BE2C (cell line): ENCODE results near the gene ADGRG6.
"Not testable (repeated sequence)": the region's sequence is repeated elsewhere in the genome, so short reads cannot be mapped to it uniquely, and the experiment has no call there.

ENCODE experiments used
- DNase-seq: peaks from one replicate; pipeline ENCODE4 v3.0.0-alpha.2; 2020
- H3K27me3 ChIP-seq: fragments of 250-450 bp; sonication (Bioruptor Pico); 2 replicates; pipeline ENCODE4 v1.5.1; 2020; ENCODE audit warnings: mild to moderate bottlenecking
- H3K36me3 ChIP-seq: fragments of 250-450 bp; sonication (Bioruptor Pico); 2 replicates; pipeline ENCODE4 v1.5.1; 2020; ENCODE audit warnings: mild to moderate bottlenecking
- H3K4me1 ChIP-seq: fragments of 250-450 bp; sonication (Bioruptor Pico); 2 replicates; pipeline ENCODE4 v1.5.1; 2020
- H3K4me3 ChIP-seq: 2 replicates; pipeline ENCODE4 v1.5.1; 2011; ENCODE audit warnings: low read depth, low read length
- H3K9me3 ChIP-seq: fragments of 250-450 bp; sonication (Bioruptor Pico); 2 replicates; pipeline ENCODE4 v1.5.1; 2020
- CTCF ChIP-seq: IDR thresholded peaks from 2 replicates; pipeline ENCODE4 v1.5.1; 2012; ENCODE audit warnings: mild to moderate bottlenecking, low read depth, low read length

ADGRG6 gene

GRCh38 chr6:142276256-142276655 lies 25.6 kb upstream of the ADGRG6 start:
- H3K36me3 ChIP-seq: no peaks in the 10 kb centered on the region

GRCh38 chr6:142279350-142280180 lies 22.2 kb upstream of the ADGRG6 start:
- Histone ChIP-seq H3K9me3 (no peaks in the 10 kb centered on the region), H3K36me3 (no peaks in the 10 kb centered on the region), H3K4me1 (no peaks in the 10 kb centered on the region), H3K4me3 (no peak overlapping the region), H3K27me3 (no peaks in the 10 kb centered on the region)
- DNase-seq: no peak
- no peak for TF ChIP-seq CTCF

More at GRCh38 chr6:142276256-142276655, 25.6 kb upstream of the ADGRG6 start:
- H3K4me3 ChIP-seq: no peak overlapping the region
- H3K27me3 ChIP-seq: no peaks in the 10 kb centered on the region
- no peak for DNase-seq
- no peaks in the 10 kb centered on the region for H3K4me1 ChIP-seq
- TF ChIP-seq CTCF: no peak
- no peaks in the 10 kb centered on the region for H3K9me3 ChIP-seq

- no peak for TF ChIP-seq CTCF
- Histone ChIP-seq H3K36me3 (no peaks in the 10 kb centered on the region), H3K4me3 (no peak overlapping the region), H3K9me3 (no peaks in the 10 kb centered on the region), H3K4me1 (no peaks in the 10 kb centered on the region), H3K27me3 (no peaks in the 10 kb centered on the region)
- no peak for DNase-seq
These were observed 21.5 kb upstream of the ADGRG6 start for GRCh38 chr6:142280265-142280664.

- H3K9me3 ChIP-seq: no peaks in the 10 kb centered on the region
- H3K4me3 ChIP-seq: no peak overlapping the region
- DNase-seq: no peak
- no peaks in the 10 kb centered on the region for H3K27me3 ChIP-seq
- no peaks in the 10 kb centered on the region for H3K4me1 ChIP-seq
- TF ChIP-seq CTCF: no peak
- H3K36me3 ChIP-seq: no peaks in the 10 kb centered on the region
These were observed 20.9 kb upstream of the ADGRG6 start for GRCh38 chr6:142280927-142281326.

- H3K4me1 ChIP-seq, H3K9me3 ChIP-seq, DNase-seq, H3K27me3 ChIP-seq, H3K36me3 ChIP-seq, H3K4me3 ChIP-seq: not testable (repeated sequence)
These were observed 18.7 kb upstream of the ADGRG6 start for GRCh38 chr6:142283138-142283537.

GRCh38 chr6:142284419-142284818 lies 17.4 kb upstream of the ADGRG6 start:
- no peak for DNase-seq
- Histone ChIP-seq H3K4me1 (no peaks in the 10 kb centered on the region), H3K27me3 (no peaks in the 10 kb centered on the region), H3K9me3 (no peaks in the 10 kb centered on the region), H3K4me3 (no peak overlapping the region), H3K36me3 (no peaks in the 10 kb centered on the region)
- no peak for TF ChIP-seq CTCF
